Transverse colon (tissue), 4 donors: ENCODE data around the gene CCL3. TPM values are rescaled to one million over a fixed set of nuclear protein-coding genes. Genes with fewer than 3 reads are reported as not detected.

Experiments used
- DNase-seq: peaks from one replicate; pipeline ENCODE4 v3.0.0-alpha.2; 2019
- H3K27ac ChIP-seq, 4 donors: fragments of 200-600 bp; sonication (generic); 2 replicates each; pipeline ENCODE4 v1.5.1; 2016 to 2018; ENCODE audit warnings: inconsistent platforms in 4 of 4
- H3K27me3 ChIP-seq: fragments of 200-600 bp; sonication (generic); 2 replicates; pipeline ENCODE4 v1.5.1; 2017; ENCODE audit warnings: inconsistent platforms
- H3K36me3 ChIP-seq, 4 donors: fragments of 200-600 bp; sonication (generic); 2 replicates each; pipeline ENCODE4 v1.5.1; 2017 to 2019; ENCODE audit warnings: inconsistent platforms in 4 of 4
- H3K4me1 ChIP-seq, 4 donors: fragments of 200-600 bp; sonication (generic); 2 replicates each; pipeline ENCODE4 v1.5.1; 2017 to 2020; ENCODE audit warnings: inconsistent platforms in 4 of 4
- H3K4me3 ChIP-seq, 4 donors: fragments of 200-600 bp; sonication (generic); 1 replicate in 1 of 4; 2 replicates in 3 of 4; pipeline versions ENCODE4 v1.5.1 to v1.6.1; 2017 to 2019; ENCODE audit warnings: inconsistent platforms in 4 of 4
- H3K9me3 ChIP-seq, 2 donors: fragments of 200-600 bp; sonication (generic); 2 replicates each; pipeline ENCODE4 v1.5.1; 2017 to 2019; ENCODE audit warnings: inconsistent platforms in 2 of 2
- EP300 ChIP-seq: sonication (generic); formaldehyde crosslinking; IDR thresholded peaks from one replicate; pipeline ENCODE4 v1.6.1; 2017; ENCODE audit warnings: antibody characterized with exemption, low read depth
- POLR2A ChIP-seq: fragments of 450-650 bp; IDR thresholded peaks from one replicate; pipeline ENCODE4 v1.6.1; 2016; ENCODE audit warnings: antibody characterized with exemption, mild to moderate bottlenecking, moderate library complexity
- POLR2AphosphoS5 ChIP-seq, 3 donors: sonication (generic); formaldehyde crosslinking; IDR thresholded peaks; one replicate each; pipeline ENCODE4 v1.6.1; 2016; ENCODE audit warnings: antibody characterized with exemption in 3 of 3
- WGBS, 2 donors: methylation state at CpG; one replicate each; pipeline ENCODE4 v1.1.5; 2018; ENCODE audit warnings: low coverage in 1 of 2; 5-methylcytosine and 5-hydroxymethylcytosine counted together
- in situ Hi-C, 4 donors: fragments of 200-750 bp; cut with MboI; loops; one replicate each; pipeline versions ENCODE4 v1.15.0 to v1.15.1; 2017; ENCODE audit warnings: low sequenced_read_pairs in 3 of 4, low pct_ligation_motif_present in 1 of 4, low pct_unique_long_range_greater_than_20kb in 1 of 4
- intact Hi-C: fragments of 100-400 bp; cut with DNase I; formaldehyde crosslinking; loops from one replicate; pipeline ENCODE4 v1.15.1; 2023; ENCODE audit warnings: low total_unique reads
- total RNA-seq, 4 donors: library from RNA; depleted of rRNA; stranded (reverse); fragments of >200 nt; gene quantifications; one replicate each; pipeline ENCODE4 v1.1.0, GENCODE V29; 2016
- TF ChIP-seq, protein P1 (sequence below), 5 experiments: fragments of 200-600 bp in 3 of 5; fragments of 450-650 bp in 2 of 5; sonication (generic) in 3 of 5; IDR thresholded peaks; 1 replicate in 2 of 5; 2 replicates in 3 of 5; pipeline ENCODE4 v1.5.1; 2016 to 2017; ENCODE audit warnings: antibody characterized with exemption in 5 of 5, inconsistent platforms in 3 of 5, mild to moderate bottlenecking in 2 of 5, moderate library complexity in 1 of 5

Gene CCL3
- 1 to 10 TPM in 2 of 4 donors, not detected in 2; 1.1 to 4.4 TPM for total RNA-seq

GRCh38 chr17:36089888-36090836 lies at the start of gene CCL3:
Gene CCL3, minus strand, starts transcription at chr17:36090143. Its CDS starts 85 bp downstream, at chr17:36090058.
- 67 to 75% methylated on average over 2 to 9 of the region's 9 CpGs for WGBS, 2 donors
- peak; percentile 26 for DNase-seq
- Histone ChIP-seq H3K4me1 (no peaks in the 10 kb centered on the region), H3K36me3 (no peaks in the 10 kb centered on the region), H3K4me3 (no peak within 1 kb of the TSS), H3K9me3 (no peaks in the 10 kb centered on the region), H3K27ac (peak within 1 kb of the TSS in 1 of 4 donors; percentile 4), H3K27me3 (no peaks in the 10 kb centered on the region)
- TF ChIP-seq POLR2AphosphoS5 (IDR thresholded peaks at IDR 0.05) (peak in 1 of 3 donors; percentile 32), EP300 (no peak), POLR2A (no peak)
- TF ChIP-seq, protein P1, sequence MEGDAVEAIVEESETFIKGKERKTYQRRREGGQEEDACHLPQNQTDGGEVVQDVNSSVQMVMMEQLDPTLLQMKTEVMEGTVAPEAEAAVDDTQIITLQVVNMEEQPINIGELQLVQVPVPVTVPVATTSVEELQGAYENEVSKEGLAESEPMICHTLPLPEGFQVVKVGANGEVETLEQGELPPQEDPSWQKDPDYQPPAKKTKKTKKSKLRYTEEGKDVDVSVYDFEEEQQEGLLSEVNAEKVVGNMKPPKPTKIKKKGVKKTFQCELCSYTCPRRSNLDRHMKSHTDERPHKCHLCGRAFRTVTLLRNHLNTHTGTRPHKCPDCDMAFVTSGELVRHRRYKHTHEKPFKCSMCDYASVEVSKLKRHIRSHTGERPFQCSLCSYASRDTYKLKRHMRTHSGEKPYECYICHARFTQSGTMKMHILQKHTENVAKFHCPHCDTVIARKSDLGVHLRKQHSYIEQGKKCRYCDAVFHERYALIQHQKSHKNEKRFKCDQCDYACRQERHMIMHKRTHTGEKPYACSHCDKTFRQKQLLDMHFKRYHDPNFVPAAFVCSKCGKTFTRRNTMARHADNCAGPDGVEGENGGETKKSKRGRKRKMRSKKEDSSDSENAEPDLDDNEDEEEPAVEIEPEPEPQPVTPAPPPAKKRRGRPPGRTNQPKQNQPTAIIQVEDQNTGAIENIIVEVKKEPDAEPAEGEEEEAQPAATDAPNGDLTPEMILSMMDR (IDR thresholded peaks at IDR 0.05), result no peak
- intact Hi-C loops, result no loop called here
- in situ Hi-C loops, result no loop called here

GRCh38 chr17:36136439-36136838 lies 46.5 kb upstream of the CCL3 start:
- in situ Hi-C loops (no loop called here), intact Hi-C loops (no loop called here)
- H3K27ac ChIP-seq, result peak overlapping the region in 3 of 4 donors; percentile 19 to 60 (median 50)

DNA sequence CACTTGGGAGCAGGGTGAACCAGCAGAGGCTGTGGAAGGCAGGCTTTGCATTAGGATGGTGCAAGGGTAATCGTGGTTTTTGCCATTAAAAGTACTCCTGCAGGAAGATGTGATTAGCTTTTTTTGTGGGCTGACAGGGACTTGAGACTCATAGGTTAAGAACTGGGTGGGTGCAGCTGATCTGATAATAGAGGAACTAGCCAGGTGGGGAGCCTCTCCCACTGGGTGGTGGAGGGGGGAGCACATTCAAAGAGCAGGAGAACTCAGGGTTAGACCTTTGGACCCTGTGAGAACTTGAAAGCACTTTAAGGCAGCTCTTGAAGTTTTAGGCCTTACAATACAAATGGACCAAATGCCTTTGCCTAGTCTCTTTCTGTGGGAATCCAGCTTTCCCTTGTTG lies 46.1 kb upstream of the CCL3 start:
- no peaks in the 10 kb centered on the region for H3K9me3 ChIP-seq
- in situ Hi-C loops (no loop called here), intact Hi-C loops (no loop called here)
- peaks cover 0 to 54% (median 25%) of the 10 kb centered on the region in 4 donors for H3K4me1 ChIP-seq
- H3K4me3 ChIP-seq, result no peak overlapping the region
- DNase-seq, result no peak
- H3K27me3 ChIP-seq, result no peaks in the 10 kb centered on the region
- H3K27ac ChIP-seq, result peak overlapping the region in 3 of 4 donors; percentile 19 to 60 (median 50)
- H3K36me3 ChIP-seq, result no peaks in the 10 kb centered on the region
- TF ChIP-seq, protein P1 (IDR thresholded peaks at IDR 0.05), result no peak
- TF ChIP-seq POLR2A (no peak), POLR2AphosphoS5 (IDR thresholded peaks at IDR 0.05) (peak in 1 of 3 donors; percentile 6), EP300 (no peak)
- 36 to 43% methylated on average over 1 of the region's 1 CpG for WGBS, 2 donors

More at GRCh38 chr17:36136439-36136838, 46.5 kb upstream of the CCL3 start:
- TF ChIP-seq, protein P1 (IDR thresholded peaks at IDR 0.05), result no peak
- TF ChIP-seq EP300, result no peak
- no peak for TF ChIP-seq POLR2AphosphoS5 (IDR thresholded peaks at IDR 0.05)
- no peak for TF ChIP-seq POLR2A
- H3K36me3 ChIP-seq, result no peaks in the 10 kb centered on the region
- whole genome bisulfite sequencing, 2 donors, result 47% methylated on average over 1 of the region's 1 CpG; no CpG with 5 or more reads in 1 of the 2 donors
- no peaks in the 10 kb centered on the region for H3K27me3 ChIP-seq
- DNase-seq, result no peak
- H3K4me3 ChIP-seq, result no peak overlapping the region
- no peaks in the 10 kb centered on the region for H3K9me3 ChIP-seq
- H3K4me1 ChIP-seq, result peaks cover 0 to 55% (median 25%) of the 10 kb centered on the region in 4 donors

GRCh38 chr17:36135465-36135864 lies 45.5 kb upstream of the CCL3 start:
- Histone ChIP-seq H3K9me3 (no peaks in the 10 kb centered on the region), H3K27me3 (no peaks in the 10 kb centered on the region), H3K27ac (peak overlapping the region in 2 of 4 donors; percentile 50 to 60), H3K4me3 (no peak overlapping the region), H3K4me1 (peaks cover 0 to 59% (median 25%) of the 10 kb centered on the region in 4 donors), H3K36me3 (no peaks in the 10 kb centered on the region)
- TF ChIP-seq EP300, result no peak
- no peak for TF ChIP-seq POLR2AphosphoS5 (IDR thresholded peaks at IDR 0.05)
- intact Hi-C loops (no loop called here), in situ Hi-C loops (no loop called here)
- 63 to 79% methylated on average over 4 of the region's 4 CpGs for WGBS, 2 donors
- no peak for DNase-seq
